NCI-H187 (cell line): ENCODE measurements around the gene HIBCH.
"Not testable (repeated sequence)": the region's sequence is repeated elsewhere in the genome, so short reads cannot be mapped to it uniquely, and the experiment has no call there.

Experiments used
- DNase-seq, 2 experiments: peaks; one replicate each; lab custom pipeline; 2025; lab: John Stamatoyannopoulos, UW

HIBCH gene

GRCh38 chr2:190319555-190320498, at the start of gene HIBCH:
Gene HIBCH, minus strand, starts transcription at chr2:190319826. Its CDS starts 76 bp downstream, at chr2:190319750.
- peak; percentile 82 to 86 for DNase-seq

DNA sequence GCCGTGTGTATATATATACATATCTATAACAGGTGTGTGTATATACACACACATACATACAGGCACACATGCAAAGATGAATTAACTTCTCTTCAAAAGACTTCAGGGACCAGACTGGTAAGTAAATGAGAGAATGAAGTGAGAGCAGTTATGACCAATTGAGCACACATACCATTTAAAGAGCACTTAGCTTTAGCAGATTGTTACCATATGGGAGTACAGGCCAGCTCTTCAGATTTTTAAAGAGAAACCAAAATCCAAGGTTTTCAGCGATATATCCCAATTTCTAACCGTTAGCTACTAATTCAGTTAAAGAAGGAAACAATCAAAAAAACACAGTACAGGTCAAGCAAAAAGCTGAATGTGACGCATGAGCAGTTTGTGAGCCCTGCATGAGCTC, 47.5 kb upstream of the HIBCH start:
- no peak for DNase-seq

- no peak for DNase-seq
Observed at GRCh38 chr2:190366248-190366753, 46.7 kb upstream of the HIBCH start.

DNA sequence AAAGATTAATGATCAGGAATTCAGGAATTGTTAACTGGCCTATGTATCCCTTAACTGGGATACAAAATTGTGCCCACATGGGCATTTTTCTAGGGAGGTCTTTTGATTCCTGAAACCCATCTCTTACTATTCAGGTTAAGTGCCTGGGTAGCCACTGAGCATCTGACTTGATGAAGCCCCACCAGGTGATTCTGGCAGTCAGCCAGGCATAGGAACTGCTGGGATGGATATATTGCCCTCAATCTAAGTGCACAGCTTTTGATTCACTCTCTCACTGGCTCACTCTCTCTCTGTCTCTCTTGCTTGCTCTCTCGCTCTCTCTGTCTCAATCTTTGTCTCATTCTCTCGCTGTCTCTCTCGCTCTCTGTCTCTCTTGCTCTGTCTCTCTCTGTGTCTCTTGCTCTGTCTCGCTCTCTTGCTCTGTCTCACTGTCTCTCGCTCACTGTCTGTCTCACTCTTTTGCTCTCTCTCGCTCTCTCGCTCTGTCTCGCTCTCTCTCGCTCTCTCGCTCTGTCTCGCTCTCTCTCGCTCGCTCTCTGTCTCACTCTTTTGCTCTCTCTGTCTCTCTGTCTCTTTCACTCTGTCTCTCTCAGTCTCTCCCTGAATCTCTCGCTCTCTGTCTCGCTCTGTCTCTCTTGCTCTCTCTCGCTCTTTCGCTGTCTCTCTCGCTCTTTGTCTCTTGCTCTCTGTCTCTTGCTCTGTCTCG, 46.0 kb upstream of the HIBCH start:
- DNase-seq = no peak

GRCh38 chr2:190362894-190363293, 43.3 kb upstream of the HIBCH start:
- DNase-seq = no peak

DNA sequence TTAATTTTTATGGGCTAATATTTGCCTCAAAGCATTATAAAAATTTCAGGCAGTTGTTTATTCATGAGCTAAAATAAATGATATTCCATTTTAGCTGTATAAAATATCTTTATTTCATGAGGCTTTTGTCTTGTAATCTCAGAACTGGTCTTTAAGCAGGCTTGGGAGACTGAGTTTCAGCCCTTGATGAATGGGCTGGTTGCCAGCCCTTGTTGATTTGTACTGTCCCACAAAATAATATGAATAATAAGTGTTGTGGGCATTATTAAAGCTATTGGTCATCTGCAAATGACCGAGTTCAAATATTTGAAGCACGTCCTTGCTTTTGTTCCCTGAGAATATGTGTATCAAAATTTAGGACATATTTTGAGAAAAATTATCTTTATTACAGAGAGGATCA, 41.9 kb upstream of the HIBCH start:
- DNase-seq = no peak

DNA sequence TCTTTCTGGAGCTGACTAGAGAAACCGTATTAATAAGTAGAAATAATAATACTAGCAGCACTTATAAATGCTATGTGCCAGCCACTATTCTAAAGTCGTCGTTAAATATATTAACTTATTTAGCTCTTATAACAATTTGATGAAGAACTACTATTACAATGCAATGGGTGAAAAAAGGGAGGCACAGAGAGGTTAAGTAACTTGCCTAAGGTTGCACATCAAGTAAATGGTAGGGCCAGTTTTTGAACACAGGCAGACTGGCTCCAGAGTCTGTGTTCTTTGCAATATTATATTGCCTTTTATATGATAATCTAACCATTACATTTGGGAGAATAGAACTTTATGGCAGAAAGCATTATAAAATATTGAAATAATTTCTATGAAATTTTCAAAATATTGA, 41.3 kb upstream of the HIBCH start:
- no peak for DNase-seq

DNA sequence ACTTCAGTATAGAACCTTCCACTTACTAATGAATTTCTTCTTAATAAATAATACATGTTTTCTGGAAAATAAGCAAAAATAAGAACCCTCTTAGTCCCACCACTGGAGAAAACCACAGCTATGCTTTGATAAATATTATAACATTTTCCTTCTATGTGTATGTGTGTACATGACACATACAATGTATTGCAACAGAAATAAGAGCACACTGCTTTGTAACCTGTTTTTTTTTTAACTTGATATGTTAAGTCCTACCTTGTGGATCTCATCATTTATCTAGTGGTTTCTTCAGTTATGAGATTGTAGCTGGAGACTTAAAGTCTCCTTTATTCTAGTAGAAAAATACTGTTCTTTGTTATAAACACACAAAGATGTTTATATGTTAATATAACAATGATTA, 40.9 kb upstream of the HIBCH start:
- no peak for DNase-seq

DNA sequence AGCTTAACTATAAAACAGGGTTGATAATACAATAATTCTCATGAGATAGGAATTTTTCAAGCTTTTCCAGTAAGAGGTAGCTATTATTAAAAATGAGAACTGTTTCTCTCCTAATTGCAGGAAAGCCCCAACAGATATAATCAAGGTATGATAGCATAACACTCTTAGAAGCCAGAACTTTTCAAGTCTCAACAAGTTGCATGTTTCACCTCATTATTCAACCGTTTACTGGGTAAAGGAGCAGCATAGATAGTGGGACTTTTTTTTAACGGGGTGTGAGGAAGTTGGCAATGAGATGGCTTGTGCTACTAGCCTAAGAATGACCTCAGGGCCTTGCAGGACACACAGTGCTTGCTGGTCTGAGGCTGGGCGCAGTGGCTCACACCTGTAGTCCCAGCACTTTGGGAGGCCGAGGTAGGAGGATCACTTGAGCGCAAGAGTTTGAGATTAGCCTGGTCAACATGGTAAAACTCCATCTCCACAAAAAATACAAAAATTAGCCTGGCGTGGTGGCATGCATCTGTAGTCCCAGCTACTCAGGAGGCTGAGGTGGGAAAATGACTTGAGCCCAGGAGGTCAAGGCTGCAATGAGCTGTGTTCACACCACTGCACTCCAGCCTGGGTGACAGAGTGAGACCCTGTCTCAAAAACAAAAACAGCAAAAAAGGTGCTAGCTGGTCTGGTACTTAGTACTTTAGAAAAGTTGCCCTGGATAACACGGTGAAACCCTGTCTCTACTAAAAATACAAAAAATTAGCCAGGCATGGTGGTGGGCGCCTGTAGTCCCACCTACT, 39.2 kb upstream of the HIBCH start:
- DNase-seq = not testable (repeated sequence)

DNA sequence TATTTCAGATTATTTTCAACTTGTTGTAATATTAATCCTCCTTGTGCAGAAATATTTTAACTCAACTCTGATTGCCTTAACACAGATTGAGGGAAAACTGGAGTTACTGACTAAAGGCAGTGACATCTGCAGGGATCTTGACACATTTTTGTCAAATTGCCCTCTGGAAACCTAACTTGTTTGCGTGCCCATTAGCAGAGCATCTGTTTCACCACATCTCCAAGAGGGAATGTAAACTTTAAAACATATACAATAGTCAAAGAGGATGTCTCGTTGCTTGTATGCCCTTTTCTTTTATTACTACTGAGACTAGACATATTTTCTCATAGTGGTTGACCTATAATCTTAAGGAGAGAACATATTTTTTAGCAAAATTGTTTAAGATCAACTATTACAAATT, 38.0 kb upstream of the HIBCH start:
- no peak for DNase-seq

- no peak for DNase-seq
Observed at GRCh38 chr2:190355968-190356644, 36.5 kb upstream of the HIBCH start.

GRCh38 chr2:190354003-190354690, 34.5 kb upstream of the HIBCH start:
- DNase-seq = no peak

- DNase-seq = no peak
Observed at GRCh38 chr2:190353537-190353899, 33.9 kb upstream of the HIBCH start.

DNA sequence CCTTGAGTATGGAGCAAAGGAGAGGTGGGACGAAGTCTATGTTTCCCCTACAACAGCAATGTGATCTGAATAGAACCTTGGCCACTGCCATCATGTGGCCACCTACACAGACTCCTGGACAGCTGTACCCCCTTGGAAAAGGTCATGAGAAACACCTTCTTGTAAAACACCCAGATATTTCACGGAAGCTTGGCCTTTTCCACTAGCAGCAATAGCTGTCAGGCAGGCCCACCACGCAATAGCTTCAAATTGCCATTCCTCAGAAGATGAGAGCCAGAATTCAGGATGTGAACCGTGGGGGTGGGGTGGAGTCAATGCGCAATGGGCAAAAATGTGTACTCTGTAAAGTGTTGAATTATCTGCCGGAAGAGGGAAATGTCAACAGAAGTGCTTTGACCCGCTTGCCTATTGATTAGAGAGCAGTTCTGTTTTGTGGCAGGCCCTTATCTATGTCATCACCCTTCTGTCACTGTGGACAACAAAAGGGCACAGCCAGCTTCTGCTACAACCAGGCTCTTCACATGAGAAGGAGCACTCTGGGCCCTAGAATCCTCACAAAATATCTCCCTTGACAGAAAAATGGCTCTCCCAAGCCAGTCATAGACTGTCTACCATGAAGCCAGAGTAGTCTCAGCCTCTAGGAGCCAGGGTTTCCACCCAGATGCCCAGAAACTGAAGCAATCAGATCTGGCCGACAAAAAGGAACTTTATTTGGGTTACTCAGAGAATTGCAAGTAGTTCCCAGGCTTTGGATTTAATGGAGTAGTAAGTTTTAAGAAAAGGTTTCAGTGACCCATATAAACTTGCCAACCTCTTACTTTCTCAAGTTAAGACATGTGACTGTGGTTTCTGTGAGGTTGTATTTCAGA, 33.3 kb upstream of the HIBCH start:
- no peak for DNase-seq

GRCh38 chr2:190351955-190352354, 32.3 kb upstream of the HIBCH start:
- DNase-seq = no peak

GRCh38 chr2:190350371-190350770, 30.7 kb upstream of the HIBCH start:
- no peak for DNase-seq

DNA sequence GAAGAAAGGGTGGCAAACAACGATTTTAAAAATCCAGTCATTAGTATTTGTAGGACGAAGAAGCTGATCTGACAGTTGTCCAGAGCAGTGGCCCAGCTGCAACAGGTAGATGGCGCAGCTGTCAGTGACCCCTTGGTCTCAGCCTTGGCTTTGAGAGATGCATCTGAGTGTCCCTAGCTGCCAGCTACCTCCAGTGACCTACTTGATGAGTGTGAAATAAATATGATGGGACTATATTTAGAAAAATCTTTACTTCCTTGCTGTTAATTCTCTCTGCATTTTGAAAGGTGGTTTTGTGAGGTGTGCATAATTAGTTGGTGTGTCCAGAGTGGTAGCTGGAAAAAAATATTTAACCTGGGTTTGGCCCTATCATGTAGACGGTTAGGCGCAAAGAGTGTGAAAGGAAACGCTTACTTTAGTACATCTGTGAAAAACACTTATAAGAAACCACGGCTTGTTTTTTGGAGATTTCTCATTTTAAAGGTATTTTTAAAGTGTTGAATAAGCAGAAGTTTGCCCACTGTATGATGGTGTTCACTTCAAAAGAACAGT, 24.7 kb upstream of the HIBCH start:
- DNase-seq = no peak

DNA sequence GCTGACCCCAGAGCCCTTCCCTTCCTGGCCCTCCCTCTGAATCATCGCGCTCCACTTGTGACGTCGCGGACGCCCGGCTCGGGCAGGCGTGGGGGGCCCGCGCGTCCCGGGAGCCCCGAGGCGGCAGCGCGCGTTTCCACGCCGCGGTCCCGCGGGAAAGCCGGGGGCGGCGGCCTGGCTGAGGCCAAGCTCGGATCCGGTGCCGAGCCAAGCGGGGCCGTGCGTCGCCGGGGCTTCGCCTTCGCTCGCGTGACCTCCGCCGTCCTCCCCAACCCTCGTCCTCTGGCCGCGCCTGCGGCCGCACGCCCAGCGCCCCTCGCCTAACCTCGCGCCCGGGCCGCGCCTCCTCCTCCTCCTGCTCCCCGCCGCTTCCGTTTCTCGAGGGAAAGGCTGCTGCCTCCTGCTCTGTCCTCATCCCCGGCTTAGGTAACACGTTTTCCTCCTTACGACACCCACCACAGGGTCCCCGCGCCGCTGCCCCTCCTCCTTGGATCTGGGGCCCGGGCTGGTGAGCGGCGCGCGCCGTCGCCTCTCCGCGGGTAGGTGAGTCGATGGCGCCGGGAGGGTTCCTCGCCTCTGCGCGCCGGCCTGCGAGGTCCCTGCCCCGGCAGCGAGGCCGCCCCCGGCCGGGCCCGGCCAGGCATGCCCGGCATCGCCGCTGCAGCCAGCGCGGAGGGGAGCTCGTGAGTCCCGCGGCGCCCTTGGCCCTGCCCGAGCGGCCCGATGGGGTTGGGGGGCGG, 24.1 kb upstream of the HIBCH start, which contains the start of gene INPP1:
TSS of gene INPP1 (plus strand) at position 54 of the 740 bp plus-strand sequence. CDS start 16,514 bp downstream, outside the sequence.
- DNase-seq = no peak

- DNase-seq = no peak
Observed at GRCh38 chr2:190343089-190343535, 23.5 kb upstream of the HIBCH start.
